ENCODE results near the gene ENGASE. TPM values are rescaled to one million over a fixed set of nuclear protein-coding genes. Genes with fewer than 3 reads are reported as not detected.
"Not testable (repeated sequence)": the region's sequence is repeated elsewhere in the genome, so short reads cannot be mapped to it uniquely, and the experiment has no call there.

ENGASE gene
- total RNA-seq, 1 experiment from 2014 or later = 34.5 TPM

- H3K27ac ChIP-seq (ENCODE audit: low read length) = no peak overlapping the region
- ATAC-seq (no peak), DNase-seq (no peak)
- H3K9me2 ChIP-seq (replicated peaks; ENCODE audit: low read length) = no peaks in the 10 kb centered on the region
- no TSS peak for BruUV-seq (replicated peaks)
- no peaks in the 10 kb centered on the region for H3K27me3 ChIP-seq (ENCODE audit: low read length)
- no peaks in the 10 kb centered on the region for H3F3A ChIP-seq (ENCODE audit: low read length, unreplicated experiment)
- ChIA-PET POLR2A (ENCODE audit: unreplicated experiment) (interaction anchor here (0.5 to 0.6 kb wide), 2 partner anchors 10 to 12 kb away, joined by 3 read pairs; no protein-coding TSS in a partner anchor), CTCF (interaction anchor here (1.0 to 1.1 kb wide), 2 partner anchors 13 to 15 kb away, joined by 4 to 6 read pairs; no protein-coding TSS in a partner anchor)
- intact Hi-C loops (cut with micrococcal nuclease) = no loop called here
- no peak overlapping the region for H2AFZ ChIP-seq (ENCODE audit: low read length)
- H3K9ac ChIP-seq (ENCODE audit: low read length) = no peak overlapping the region
- H3K4me2 ChIP-seq (ENCODE audit: low read length) = 0 out of 2 replicates have a peak overlapping the region, but pooled peaks have one; percentile 81
- H3K9me3 ChIP-seq (ENCODE audit: low read length) = no peaks in the 10 kb centered on the region
- H3K4me3 ChIP-seq (ENCODE audit: low read length) = no peak overlapping the region
- H3K4me1 ChIP-seq (ENCODE audit: insufficient read depth, low read length) = peaks cover 44% of the 10 kb centered on the region
- no peaks in the 10 kb centered on the region for H3K79me2 ChIP-seq (ENCODE audit: low read length)
- no peaks in the 10 kb centered on the region for H4K20me1 ChIP-seq (ENCODE audit: low read length)
- no peak for TF ChIP-seq EZH2phosphoT487 (IDR thresholded peaks at IDR 0.05; ENCODE audit: borderline replicate concordance, low read length)
- no peak for TF ChIP-seq EZH2 (IDR thresholded peaks at IDR 0.05; ENCODE audit: low read length, unreplicated experiment)
- TF ChIP-seq, protein P1, sequence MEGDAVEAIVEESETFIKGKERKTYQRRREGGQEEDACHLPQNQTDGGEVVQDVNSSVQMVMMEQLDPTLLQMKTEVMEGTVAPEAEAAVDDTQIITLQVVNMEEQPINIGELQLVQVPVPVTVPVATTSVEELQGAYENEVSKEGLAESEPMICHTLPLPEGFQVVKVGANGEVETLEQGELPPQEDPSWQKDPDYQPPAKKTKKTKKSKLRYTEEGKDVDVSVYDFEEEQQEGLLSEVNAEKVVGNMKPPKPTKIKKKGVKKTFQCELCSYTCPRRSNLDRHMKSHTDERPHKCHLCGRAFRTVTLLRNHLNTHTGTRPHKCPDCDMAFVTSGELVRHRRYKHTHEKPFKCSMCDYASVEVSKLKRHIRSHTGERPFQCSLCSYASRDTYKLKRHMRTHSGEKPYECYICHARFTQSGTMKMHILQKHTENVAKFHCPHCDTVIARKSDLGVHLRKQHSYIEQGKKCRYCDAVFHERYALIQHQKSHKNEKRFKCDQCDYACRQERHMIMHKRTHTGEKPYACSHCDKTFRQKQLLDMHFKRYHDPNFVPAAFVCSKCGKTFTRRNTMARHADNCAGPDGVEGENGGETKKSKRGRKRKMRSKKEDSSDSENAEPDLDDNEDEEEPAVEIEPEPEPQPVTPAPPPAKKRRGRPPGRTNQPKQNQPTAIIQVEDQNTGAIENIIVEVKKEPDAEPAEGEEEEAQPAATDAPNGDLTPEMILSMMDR (conservative IDR thresholded peaks at IDR 0.05; ENCODE audit: low read depth, low read length) = peak; percentile 59
- no peaks in the 10 kb centered on the region for H3K36me3 ChIP-seq (ENCODE audit: low read depth, low read length)
These were observed 45.9 kb upstream of the ENGASE start for GRCh38 chr17:79028496-79029326.

DNA sequence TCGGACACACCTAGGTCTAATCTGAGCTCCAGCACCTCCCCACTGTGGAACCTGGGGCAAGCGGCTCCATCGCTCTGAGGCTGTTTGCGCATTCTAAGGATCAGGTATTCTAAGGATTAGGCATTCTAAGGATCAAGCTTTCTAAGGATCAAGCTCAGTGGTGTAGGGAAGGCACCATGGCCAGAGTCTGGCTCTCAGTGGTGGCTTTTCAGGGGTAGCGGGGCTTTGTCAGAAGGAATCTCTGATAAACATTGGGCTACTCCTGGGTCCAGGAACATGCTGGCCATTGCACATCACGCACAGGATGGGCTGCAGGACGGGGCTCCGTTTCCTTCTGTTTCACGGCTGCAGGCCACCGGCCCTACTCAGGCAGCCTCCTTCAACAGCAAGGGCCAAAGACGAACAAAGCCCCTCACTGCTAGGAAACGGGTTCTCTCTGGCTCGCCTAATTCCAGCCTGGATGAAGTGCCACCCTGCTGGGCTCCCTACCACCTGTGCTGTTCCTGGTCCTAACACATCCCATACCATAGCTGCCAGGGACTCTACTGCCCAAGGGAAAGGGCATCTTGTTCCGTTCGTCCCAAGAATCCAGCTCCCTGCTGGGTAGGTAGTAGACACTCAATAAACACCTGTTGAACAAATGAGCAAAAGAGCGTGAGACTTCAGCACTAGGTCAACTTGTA, 45.2 kb upstream of the ENGASE start:
- BruUV-seq (replicated peaks) = no TSS peak
- H3K4me2 ChIP-seq (ENCODE audit: low read length) = no peak overlapping the region

DNA sequence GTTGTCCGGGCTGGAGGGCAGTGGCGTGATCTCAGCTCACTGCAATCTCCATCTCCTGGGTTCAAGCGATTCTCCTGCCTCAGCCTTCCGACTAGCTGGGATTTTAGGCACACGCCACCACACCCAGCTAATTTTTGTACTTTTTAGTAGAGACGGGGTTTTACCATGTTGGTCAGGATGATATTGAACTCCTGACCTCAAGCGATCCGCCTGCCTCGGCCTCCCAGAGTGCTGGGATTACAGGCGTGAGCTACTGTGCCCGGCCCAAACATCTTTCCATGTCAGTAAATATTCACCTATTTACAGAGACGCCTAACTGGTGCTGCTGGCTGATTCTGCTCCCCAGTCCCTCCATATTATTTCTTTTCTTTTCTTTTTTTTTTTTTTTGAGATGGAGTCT, 44.0 kb upstream of the ENGASE start:
- peaks cover 28% of the 10 kb centered on the region for H3K4me1 ChIP-seq (ENCODE audit: insufficient read depth, low read length)
- H3K79me2 ChIP-seq (ENCODE audit: low read length); H3K9ac ChIP-seq (ENCODE audit: low read length); H3K4me2 ChIP-seq (ENCODE audit: low read length); POLR2A ChIA-PET (ENCODE audit: unreplicated experiment); BruUV-seq (replicated peaks); intact Hi-C loops (cut with micrococcal nuclease); CTCF ChIA-PET; H3K36me3 ChIP-seq (ENCODE audit: low read depth, low read length); H3F3A ChIP-seq (ENCODE audit: low read length, unreplicated experiment); H3K27me3 ChIP-seq (ENCODE audit: low read length); H2AFZ ChIP-seq (ENCODE audit: low read length); H3K9me2 ChIP-seq (replicated peaks; ENCODE audit: low read length); DNase-seq; ATAC-seq; H4K20me1 ChIP-seq (ENCODE audit: low read length); H3K9me3 ChIP-seq (ENCODE audit: low read length); H3K4me3 ChIP-seq (ENCODE audit: low read length); H3K27ac ChIP-seq (ENCODE audit: low read length): not testable (repeated sequence)

More for the DNA sequence above, 45.2 kb upstream of the ENGASE start:
- ChIA-PET POLR2A (ENCODE audit: unreplicated experiment) (no interaction called here), CTCF (no interaction called here)
- Histone ChIP-seq H3K9me3 (ENCODE audit: low read length) (no peaks in the 10 kb centered on the region), H3F3A (ENCODE audit: low read length, unreplicated experiment) (no peaks in the 10 kb centered on the region), H3K9ac (ENCODE audit: low read length) (no peak overlapping the region), H3K4me3 (ENCODE audit: low read length) (no peak overlapping the region), H3K9me2 (replicated peaks; ENCODE audit: low read length) (no peaks in the 10 kb centered on the region), H3K27me3 (ENCODE audit: low read length) (no peaks in the 10 kb centered on the region), H4K20me1 (ENCODE audit: low read length) (no peaks in the 10 kb centered on the region), H2AFZ (ENCODE audit: low read length) (no peak overlapping the region), H3K36me3 (ENCODE audit: low read depth, low read length) (no peaks in the 10 kb centered on the region), H3K79me2 (ENCODE audit: low read length) (no peaks in the 10 kb centered on the region), H3K4me1 (ENCODE audit: insufficient read depth, low read length) (peaks cover 39% of the 10 kb centered on the region), H3K27ac (ENCODE audit: low read length) (no peak overlapping the region)
- DNase-seq = no peak
- TF ChIP-seq EZH2 (IDR thresholded peaks at IDR 0.05; ENCODE audit: low read length, unreplicated experiment) (no peak), EZH2phosphoT487 (IDR thresholded peaks at IDR 0.05; ENCODE audit: borderline replicate concordance, low read length) (no peak)
- TF ChIP-seq, protein P1 (conservative IDR thresholded peaks at IDR 0.05; ENCODE audit: low read depth, low read length) = no peak
- intact Hi-C loops (cut with micrococcal nuclease) = no loop called here
- ATAC-seq = no peak

Measured in PC-3 (cell line).